ENCODE results near the gene C1orf21. TPM values are rescaled to one million over a fixed set of nuclear protein-coding genes. Genes with fewer than 3 reads are reported as not detected.

C1orf21 gene
- total and polyA plus RNA-seq, 2 donors (not counting 1 experiment from before 2014, with no cell fraction given), result 53.0 to 95.4 TPM

DNA sequence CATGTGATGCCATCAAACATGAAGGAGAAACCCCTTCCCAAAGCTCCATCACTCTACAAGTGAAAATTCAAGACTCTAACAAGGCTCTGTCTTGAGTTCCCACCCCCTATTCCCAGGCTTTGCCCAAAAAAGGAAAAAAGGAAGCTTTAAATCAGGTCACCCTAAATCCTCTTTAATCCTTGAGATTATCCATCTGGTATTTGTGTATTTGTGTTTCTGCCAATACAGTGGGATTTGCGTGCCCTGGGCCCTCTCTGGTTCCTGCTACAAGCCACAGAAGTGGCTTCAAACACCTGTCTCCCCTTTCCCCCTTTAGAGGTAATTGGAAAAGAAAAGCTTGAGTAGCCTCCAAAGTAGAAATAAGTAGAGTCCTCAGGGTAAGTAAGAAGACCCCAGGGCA, 247.5 kb downstream of the C1orf21 start:
- Histone ChIP-seq H3K9me3 (ENCODE audit: control insufficient read depth, insufficient read depth, low read depth, low read length) (no peaks in the 10 kb centered on the region), H4K20me1 (ENCODE audit: control insufficient read depth, extremely low read depth, insufficient read depth, low read length) (no peaks in the 10 kb centered on the region), H2AFZ (ENCODE audit: low read length) (no peak overlapping the region), H3K79me2 (ENCODE audit: control insufficient read depth, insufficient read depth, low read length) (no peaks in the 10 kb centered on the region), H3K4me3 (replicated peaks in 1 of 4; ENCODE audit: control extremely low read depth in 1 of 4, insufficient read depth in 1 of 4, low read depth in 3 of 4, low read length in 4 of 4) (no peak overlapping the region), H3K4me1 (ENCODE audit: control insufficient read depth, extremely low read depth, insufficient read depth, low read length) (peaks cover 6% of the 10 kb centered on the region), H3K4me2 (ENCODE audit: extremely low read depth, insufficient read depth, low read length) (no peak overlapping the region), H3K9ac (ENCODE audit: insufficient read depth, low read length) (no peak overlapping the region), H3K36me3 (ENCODE audit: control insufficient read depth, insufficient read depth, low read length) (no peaks in the 10 kb centered on the region), H3K27ac (ENCODE audit: insufficient read depth, low read length) (no peak overlapping the region), H3K27me3 (ENCODE audit: control insufficient read depth, insufficient read depth, low read length) (no peaks in the 10 kb centered on the region)
- TF ChIP-seq, protein P1, sequence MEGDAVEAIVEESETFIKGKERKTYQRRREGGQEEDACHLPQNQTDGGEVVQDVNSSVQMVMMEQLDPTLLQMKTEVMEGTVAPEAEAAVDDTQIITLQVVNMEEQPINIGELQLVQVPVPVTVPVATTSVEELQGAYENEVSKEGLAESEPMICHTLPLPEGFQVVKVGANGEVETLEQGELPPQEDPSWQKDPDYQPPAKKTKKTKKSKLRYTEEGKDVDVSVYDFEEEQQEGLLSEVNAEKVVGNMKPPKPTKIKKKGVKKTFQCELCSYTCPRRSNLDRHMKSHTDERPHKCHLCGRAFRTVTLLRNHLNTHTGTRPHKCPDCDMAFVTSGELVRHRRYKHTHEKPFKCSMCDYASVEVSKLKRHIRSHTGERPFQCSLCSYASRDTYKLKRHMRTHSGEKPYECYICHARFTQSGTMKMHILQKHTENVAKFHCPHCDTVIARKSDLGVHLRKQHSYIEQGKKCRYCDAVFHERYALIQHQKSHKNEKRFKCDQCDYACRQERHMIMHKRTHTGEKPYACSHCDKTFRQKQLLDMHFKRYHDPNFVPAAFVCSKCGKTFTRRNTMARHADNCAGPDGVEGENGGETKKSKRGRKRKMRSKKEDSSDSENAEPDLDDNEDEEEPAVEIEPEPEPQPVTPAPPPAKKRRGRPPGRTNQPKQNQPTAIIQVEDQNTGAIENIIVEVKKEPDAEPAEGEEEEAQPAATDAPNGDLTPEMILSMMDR (conservative IDR thresholded peaks at IDR 0.05 in 1 of 2, IDR thresholded peaks at IDR 0.05 in 1 of 2; ENCODE audit: low read depth in 1 of 2, low read length in 2 of 2), result no peak
- no peak for TF ChIP-seq EZH2 (IDR thresholded peaks at IDR 0.05; ENCODE audit: low read length, missing control alignments)
- DNase-seq (ENCODE audit: low read depth in 2 of 2), result no peak

- no peak for TF ChIP-seq EZH2 (IDR thresholded peaks at IDR 0.05; ENCODE audit: low read length, missing control alignments)
- TF ChIP-seq, protein P1 (conservative IDR thresholded peaks at IDR 0.05 in 1 of 2, IDR thresholded peaks at IDR 0.05 in 1 of 2; ENCODE audit: low read depth in 1 of 2, low read length in 2 of 2), result no peak
- no peak overlapping the region for H3K27ac ChIP-seq (ENCODE audit: insufficient read depth, low read length)
- no peak for DNase-seq (ENCODE audit: low read depth in 2 of 2)
- H3K36me3 ChIP-seq (ENCODE audit: control insufficient read depth, insufficient read depth, low read length), result no peaks in the 10 kb centered on the region
- H3K4me3 ChIP-seq (replicated peaks in 1 of 4; ENCODE audit: control extremely low read depth in 1 of 4, insufficient read depth in 1 of 4, low read depth in 3 of 4, low read length in 4 of 4), result no peak overlapping the region
- H4K20me1 ChIP-seq (ENCODE audit: control insufficient read depth, extremely low read depth, insufficient read depth, low read length), result no peaks in the 10 kb centered on the region
- H3K9me3 ChIP-seq (ENCODE audit: control insufficient read depth, insufficient read depth, low read depth, low read length), result no peaks in the 10 kb centered on the region
- H2AFZ ChIP-seq (ENCODE audit: low read length), result no peak overlapping the region
- H3K79me2 ChIP-seq (ENCODE audit: control insufficient read depth, insufficient read depth, low read length), result no peaks in the 10 kb centered on the region
- H3K4me2 ChIP-seq (ENCODE audit: extremely low read depth, insufficient read depth, low read length), result no peak overlapping the region
- H3K27me3 ChIP-seq (ENCODE audit: control insufficient read depth, insufficient read depth, low read length), result no peaks in the 10 kb centered on the region
- H3K9ac ChIP-seq (ENCODE audit: insufficient read depth, low read length), result no peak overlapping the region
- H3K4me1 ChIP-seq (ENCODE audit: control insufficient read depth, extremely low read depth, insufficient read depth, low read length), result peaks cover 1% of the 10 kb centered on the region
Measured at GRCh38 chr1:184635347-184635979, 248.6 kb downstream of the C1orf21 start.

- H2AFZ ChIP-seq (ENCODE audit: low read length), result no peak overlapping the region
- no peak for DNase-seq (ENCODE audit: low read depth in 2 of 2)
Measured at GRCh38 chr1:184635980-184636431, 249.2 kb downstream of the C1orf21 start.

More at GRCh38 chr1:184635980-184636431, 249.2 kb downstream of the C1orf21 start:
- H3K4me3 ChIP-seq (replicated peaks in 1 of 4; ENCODE audit: control extremely low read depth in 1 of 4, insufficient read depth in 1 of 4, low read depth in 3 of 4, low read length in 4 of 4), result no peak overlapping the region
- TF ChIP-seq EZH2 (IDR thresholded peaks at IDR 0.05; ENCODE audit: low read length, missing control alignments), result no peak
- TF ChIP-seq, protein P1 (conservative IDR thresholded peaks at IDR 0.05 in 1 of 2, IDR thresholded peaks at IDR 0.05 in 1 of 2; ENCODE audit: low read depth in 1 of 2, low read length in 2 of 2), result no peak
- no peak overlapping the region for H3K9ac ChIP-seq (ENCODE audit: insufficient read depth, low read length)
- H4K20me1 ChIP-seq (ENCODE audit: control insufficient read depth, extremely low read depth, insufficient read depth, low read length), result no peaks in the 10 kb centered on the region
- H3K4me1 ChIP-seq (ENCODE audit: control insufficient read depth, extremely low read depth, insufficient read depth, low read length), result no peaks in the 10 kb centered on the region
- H3K4me2 ChIP-seq (ENCODE audit: extremely low read depth, insufficient read depth, low read length), result no peak overlapping the region
- H3K9me3 ChIP-seq (ENCODE audit: control insufficient read depth, insufficient read depth, low read depth, low read length), result no peaks in the 10 kb centered on the region
- no peaks in the 10 kb centered on the region for H3K36me3 ChIP-seq (ENCODE audit: control insufficient read depth, insufficient read depth, low read length)
- no peaks in the 10 kb centered on the region for H3K79me2 ChIP-seq (ENCODE audit: control insufficient read depth, insufficient read depth, low read length)
- no peak overlapping the region for H3K27ac ChIP-seq (ENCODE audit: insufficient read depth, low read length)
- no peaks in the 10 kb centered on the region for H3K27me3 ChIP-seq (ENCODE audit: control insufficient read depth, insufficient read depth, low read length)

Measured in fibroblast of lung (primary cell).